ENCODE measurements around the gene CXCL17. TPM values are rescaled to one million over a fixed set of nuclear protein-coding genes. Genes with fewer than 3 reads are reported as not detected.
A peak's percentile ranks its signal among the peaks of the same experiment; 100 is the strongest.
"Not testable (repeated sequence)": the region's sequence is repeated elsewhere in the genome, so short reads cannot be mapped to it uniquely, and the experiment has no call there.

Gene CXCL17
- total RNA-seq, 2 experiments from 2014 or later, result not detected

DNA sequence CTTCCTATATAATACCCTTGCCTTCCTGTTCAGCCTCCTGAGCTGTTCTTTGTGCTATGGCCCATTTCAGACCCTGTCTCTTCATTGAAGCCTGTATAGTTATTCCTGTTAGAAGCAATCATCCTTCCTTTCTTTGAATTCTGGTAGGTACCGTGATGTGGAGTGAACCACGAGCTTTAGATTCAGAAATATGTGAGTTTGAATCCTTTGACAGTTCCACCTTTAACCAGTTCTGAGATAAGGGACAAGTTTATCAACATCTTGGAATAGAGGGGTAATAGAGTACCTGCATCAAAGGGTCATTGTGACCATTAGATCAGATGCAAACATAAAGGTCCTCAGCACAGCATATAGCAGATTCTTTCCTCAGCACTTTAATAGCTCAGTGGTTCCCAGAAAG, 12.3 kb upstream of the CXCL17 start:
- peaks cover 48% of the 10 kb centered on the region for H3K4me1 Mint-ChIP-seq
- H3K27me3 Mint-ChIP-seq, result no peaks in the 10 kb centered on the region
- DNase-seq (no peak), ATAC-seq (ENCODE audit: low read depth) (no peak)
- peaks cover 1% of the 10 kb centered on the region for H3K9me3 Mint-ChIP-seq
- peak overlapping the region; percentile 11 for H3K27ac Mint-ChIP-seq
- no peak overlapping the region for H3K4me3 Mint-ChIP-seq
- POLR2A ChIA-PET, result interaction anchor here (0.5 to 1.2 kb wide), 4 partner anchors 32 to 900 kb away, joined by 3 to 5 read pairs (median 4); partner anchors contain the start of gene CEACAM1
- peaks cover 2% of the 10 kb centered on the region for H3K36me3 Mint-ChIP-seq

DNA sequence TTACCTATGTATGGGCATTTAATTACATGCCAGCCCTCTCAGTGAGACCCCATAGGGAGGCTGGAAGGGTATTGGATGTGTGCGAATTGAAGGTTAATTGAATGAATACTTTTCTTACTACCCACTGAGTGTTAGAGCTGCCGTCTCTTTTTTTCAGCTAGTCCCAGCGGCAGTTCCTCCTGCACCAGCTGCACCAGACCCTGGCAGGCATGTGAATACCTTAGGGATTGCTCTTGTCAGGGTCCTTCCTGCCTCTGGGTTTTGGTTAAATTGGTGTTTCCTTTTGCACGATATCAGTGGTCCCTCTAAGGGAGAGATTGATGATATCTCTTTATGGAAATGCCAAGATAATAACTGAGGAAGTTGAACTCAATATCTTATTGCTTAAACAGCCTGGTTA, 9.8 kb upstream of the CXCL17 start:
- Mint-ChIP-seq H3K36me3 (no peaks in the 10 kb centered on the region), H3K27ac (no peak overlapping the region), H3K4me1 (peaks cover 46% of the 10 kb centered on the region), H3K9me3 (no peaks in the 10 kb centered on the region), H3K27me3 (no peaks in the 10 kb centered on the region), H3K4me3 (peak overlapping the region; percentile 8)
- POLR2A ChIA-PET, result no interaction called here
- DNase-seq (no peak), ATAC-seq (ENCODE audit: low read depth) (no peak)

DNA sequence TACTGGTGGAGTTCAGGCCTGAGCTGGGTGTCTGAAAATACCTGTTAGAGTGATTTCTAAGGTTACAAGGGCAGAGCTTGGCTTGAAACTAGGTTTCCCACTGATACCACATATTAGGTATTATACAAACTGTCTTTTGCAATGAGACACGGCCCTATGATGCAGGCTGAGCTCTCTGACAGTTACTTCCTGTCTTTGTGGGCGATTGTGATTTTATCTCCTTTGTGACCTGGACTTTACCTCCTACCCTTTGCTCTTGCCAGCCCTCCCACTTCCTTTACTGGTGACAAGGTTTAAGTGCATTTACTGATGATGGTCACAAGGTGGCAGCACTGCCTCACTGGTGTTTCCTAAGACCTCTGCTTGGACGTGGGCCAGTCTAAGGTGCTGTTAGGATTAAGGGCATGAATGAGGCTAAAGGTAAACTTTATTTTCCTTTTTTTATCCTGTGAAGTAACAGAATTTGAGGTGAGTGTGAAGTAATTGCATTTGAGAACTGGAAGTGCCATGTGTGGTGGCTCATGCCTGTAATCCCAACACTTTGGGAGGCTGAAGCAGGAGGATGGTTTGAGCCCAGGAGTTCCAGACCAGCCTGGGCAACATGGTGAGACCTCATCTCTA, 7.7 kb upstream of the CXCL17 start:
- POLR2A ChIA-PET, result interaction anchor here (0.9 to 2.5 kb wide), 7 partner anchors 10 to 81 kb away, joined by 3 to 34 read pairs (median 4); partner anchors contain the start of gene CEACAM1
- Mint-ChIP-seq H3K4me1 (peaks cover 39% of the 10 kb centered on the region), H3K9me3 (no peaks in the 10 kb centered on the region), H3K4me3 (no peak overlapping the region), H3K27ac (no peak overlapping the region), H3K36me3 (no peaks in the 10 kb centered on the region), H3K27me3 (no peaks in the 10 kb centered on the region)
- DNase-seq, result peak; percentile 69
- peak; percentile 98 for ATAC-seq (ENCODE audit: low read depth)

DNA sequence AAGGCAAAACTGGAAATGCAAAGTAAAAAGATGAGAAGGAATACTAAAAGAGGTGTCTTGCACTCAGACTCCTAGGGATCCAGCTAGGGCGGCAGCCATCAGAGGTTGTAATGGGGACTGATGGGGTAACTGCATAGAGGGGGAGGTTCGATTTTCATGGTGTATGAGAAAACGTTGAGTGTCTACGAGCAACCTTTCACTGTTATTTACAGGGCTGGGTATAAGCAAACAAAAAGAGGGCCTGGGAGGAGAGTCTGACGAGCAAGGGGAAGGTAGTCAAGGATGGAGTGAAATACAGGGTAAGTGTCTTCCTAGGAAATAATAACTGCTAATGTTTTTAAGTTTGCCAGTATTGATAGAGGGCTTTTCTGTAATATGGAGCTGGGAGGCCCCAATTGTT, 5.6 kb upstream of the CXCL17 start:
- ATAC-seq (ENCODE audit: low read depth); H3K27ac Mint-ChIP-seq; H3K4me3 Mint-ChIP-seq; H3K9me3 Mint-ChIP-seq; POLR2A ChIA-PET; DNase-seq; H3K36me3 Mint-ChIP-seq; H3K27me3 Mint-ChIP-seq: not testable (repeated sequence)
- H3K4me1 Mint-ChIP-seq, result peaks cover 23% of the 10 kb centered on the region

DNA sequence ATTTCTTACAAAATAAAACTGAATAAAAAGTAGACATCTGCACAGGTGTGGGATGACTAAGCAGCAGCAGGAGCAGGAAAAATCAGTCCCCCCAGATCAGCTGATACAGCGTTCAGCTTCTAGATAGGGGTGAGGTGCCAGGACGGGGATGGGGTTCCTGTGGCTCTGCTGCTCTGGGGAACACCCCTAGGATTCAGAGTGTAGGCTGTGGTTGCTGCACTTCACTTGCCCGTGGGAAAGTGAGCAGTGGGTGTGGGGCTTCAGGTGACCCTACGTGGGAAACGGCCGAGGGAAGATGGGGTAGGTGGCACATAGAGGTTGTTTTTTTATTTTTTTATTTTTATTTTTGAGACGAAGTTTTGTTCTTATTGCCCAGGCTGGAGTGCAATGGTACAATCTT, 3.2 kb upstream of the CXCL17 start:
- no peaks in the 10 kb centered on the region for H3K9me3 Mint-ChIP-seq
- POLR2A ChIA-PET, result no interaction called here
- peaks cover 10% of the 10 kb centered on the region for H3K4me1 Mint-ChIP-seq
- no peaks in the 10 kb centered on the region for H3K36me3 Mint-ChIP-seq
- H3K27ac Mint-ChIP-seq, result no peak overlapping the region
- ATAC-seq (ENCODE audit: low read depth) (no peak), DNase-seq (no peak)
- H3K4me3 Mint-ChIP-seq, result no peak overlapping the region
- no peaks in the 10 kb centered on the region for H3K27me3 Mint-ChIP-seq

DNA sequence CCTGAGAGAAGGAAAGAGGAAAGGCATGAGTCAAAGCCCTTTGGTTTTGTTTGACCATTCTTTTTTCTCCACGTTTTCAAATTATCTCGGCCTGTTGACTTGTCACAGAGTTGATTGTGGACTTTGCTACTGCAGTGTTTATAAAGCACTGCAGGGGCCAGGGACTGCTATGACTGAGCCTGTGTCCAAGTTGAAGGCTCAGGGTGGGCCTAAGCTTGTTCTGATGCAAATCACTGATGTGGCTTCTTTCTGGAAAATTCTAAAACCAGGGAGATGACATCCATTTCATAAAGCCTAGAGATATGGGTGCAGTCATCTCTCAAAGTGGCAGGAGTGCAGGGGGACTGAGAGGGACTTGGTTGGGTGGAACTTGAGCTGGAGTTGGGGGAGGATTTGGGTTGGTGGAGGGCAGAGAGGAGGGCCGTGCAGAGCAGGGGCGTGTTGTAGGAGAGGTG, 1.2 kb upstream of the CXCL17 start:
- Mint-ChIP-seq H3K27ac (no peak overlapping the region), H3K4me3 (no peak overlapping the region), H3K9me3 (no peaks in the 10 kb centered on the region), H3K27me3 (no peaks in the 10 kb centered on the region), H3K4me1 (peaks cover 19% of the 10 kb centered on the region), H3K36me3 (no peaks in the 10 kb centered on the region)
- no peak for ATAC-seq (ENCODE audit: low read depth)
- POLR2A ChIA-PET, result no interaction called here
- no peak for DNase-seq

DNA sequence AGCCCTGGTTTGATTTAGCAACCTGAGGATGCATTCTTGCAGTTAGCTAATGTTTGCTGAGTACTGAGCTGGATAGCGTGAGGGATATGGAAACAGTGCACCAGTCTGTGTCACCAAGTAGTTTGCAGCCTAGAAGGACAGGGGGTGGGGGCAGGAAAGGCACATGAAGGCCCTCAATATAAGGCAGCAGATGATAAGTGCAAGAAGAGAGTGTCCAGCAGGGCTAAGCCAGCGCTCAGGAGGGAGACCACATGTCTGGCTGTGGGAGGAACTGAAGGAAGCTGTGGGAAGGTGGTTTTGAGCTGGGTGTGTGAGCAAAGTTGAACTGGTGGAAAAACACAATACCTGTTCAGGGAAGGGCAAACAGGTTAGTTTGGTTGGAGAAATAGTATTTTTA, 1.7 kb downstream of the CXCL17 start:
- H3K27ac Mint-ChIP-seq, result peak overlapping the region; percentile 7
- H3K4me1 Mint-ChIP-seq, result peaks cover 24% of the 10 kb centered on the region
- no peaks in the 10 kb centered on the region for H3K9me3 Mint-ChIP-seq
- DNase-seq (no peak), ATAC-seq (ENCODE audit: low read depth) (peak; percentile 41)
- POLR2A ChIA-PET, result interaction anchor here (0.5 to 2.1 kb wide), 4 partner anchors 9 to 151 kb away, joined by 3 to 12 read pairs (median 6); no protein-coding TSS in a partner anchor
- no peaks in the 10 kb centered on the region for H3K27me3 Mint-ChIP-seq
- no peaks in the 10 kb centered on the region for H3K36me3 Mint-ChIP-seq
- H3K4me3 Mint-ChIP-seq, result peak overlapping the region; percentile 67

DNA sequence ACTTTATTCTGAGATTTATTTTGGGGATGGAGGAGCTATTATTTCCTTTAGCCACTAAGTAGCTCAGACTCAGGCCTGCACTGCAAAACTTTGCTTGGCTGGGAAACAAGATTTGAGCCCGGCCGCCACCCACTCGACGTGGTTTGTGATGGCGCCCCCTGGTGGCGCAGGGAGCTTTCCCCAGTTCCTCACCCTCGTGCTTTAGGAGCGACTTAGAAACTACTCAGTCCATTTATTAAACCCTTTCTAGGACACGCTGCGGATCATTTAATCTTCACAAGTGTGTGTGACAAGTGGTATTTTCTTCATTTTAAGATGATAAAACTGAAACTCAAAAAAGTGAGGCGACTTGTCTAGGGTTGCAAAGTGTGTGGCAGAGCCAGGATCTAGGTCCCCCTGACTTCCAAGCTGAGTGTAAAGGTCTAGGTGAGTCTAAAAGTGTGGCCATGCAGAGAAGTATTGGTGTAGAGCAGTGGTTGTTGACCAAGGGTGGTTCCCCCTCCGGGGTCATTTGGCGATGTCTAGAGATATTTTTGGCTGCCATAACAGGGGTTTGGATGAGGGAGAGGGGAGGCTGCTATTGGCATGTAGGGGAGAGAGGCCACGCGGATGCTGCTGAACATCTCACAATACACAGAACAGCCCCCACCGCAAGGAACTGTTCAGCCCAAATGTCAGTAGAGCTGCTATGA, 2.2 kb downstream of the CXCL17 start:
- peak overlapping the region; percentile 7 for H3K27ac Mint-ChIP-seq

DNA sequence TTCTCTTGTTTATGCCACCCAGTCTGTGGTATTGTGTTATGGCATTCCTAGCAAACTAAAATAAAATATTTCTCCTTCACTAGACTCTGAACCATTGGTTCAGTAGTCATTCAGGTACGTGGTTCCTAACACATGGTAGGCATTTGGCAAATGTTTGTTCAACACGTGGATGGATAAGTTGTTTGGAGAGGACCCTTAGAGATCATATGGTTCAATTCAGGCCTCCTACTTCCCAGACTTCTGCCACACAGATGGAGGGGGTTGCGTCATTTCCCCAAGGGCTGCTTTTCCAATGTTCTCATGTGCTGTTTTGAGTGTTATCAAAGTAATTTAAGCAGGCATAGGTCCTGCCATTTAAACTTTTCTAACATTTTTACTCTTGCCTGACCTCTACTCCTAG, 6.7 kb downstream of the CXCL17 start:
- DNase-seq (no peak), ATAC-seq (ENCODE audit: low read depth) (no peak)
- H3K4me3 Mint-ChIP-seq, result no peak overlapping the region
- H3K27ac Mint-ChIP-seq, result no peak overlapping the region
- no peaks in the 10 kb centered on the region for H3K36me3 Mint-ChIP-seq
- H3K9me3 Mint-ChIP-seq, result no peaks in the 10 kb centered on the region
- POLR2A ChIA-PET, result interaction anchor here (2.3 kb wide), 1 partner anchor 13 kb away, joined by 6 read pairs; no protein-coding TSS in a partner anchor
- H3K27me3 Mint-ChIP-seq, result no peaks in the 10 kb centered on the region
- H3K4me1 Mint-ChIP-seq, result peaks cover 20% of the 10 kb centered on the region

More for the DNA sequence above, 2.2 kb downstream of the CXCL17 start:
- no peaks in the 10 kb centered on the region for H3K36me3 Mint-ChIP-seq
- peak; percentile 57 for ATAC-seq (ENCODE audit: low read depth)
- POLR2A ChIA-PET, result interaction anchor here (0.6 to 2.1 kb wide), 3 partner anchors 10 to 350 kb away, joined by 3 to 12 read pairs (median 6); no protein-coding TSS in a partner anchor
- H3K27me3 Mint-ChIP-seq, result no peaks in the 10 kb centered on the region
- no peaks in the 10 kb centered on the region for H3K9me3 Mint-ChIP-seq
- peaks cover 24% of the 10 kb centered on the region for H3K4me1 Mint-ChIP-seq
- H3K4me3 Mint-ChIP-seq, result peak overlapping the region; percentile 67
- peak; percentile 89 for DNase-seq

DNA sequence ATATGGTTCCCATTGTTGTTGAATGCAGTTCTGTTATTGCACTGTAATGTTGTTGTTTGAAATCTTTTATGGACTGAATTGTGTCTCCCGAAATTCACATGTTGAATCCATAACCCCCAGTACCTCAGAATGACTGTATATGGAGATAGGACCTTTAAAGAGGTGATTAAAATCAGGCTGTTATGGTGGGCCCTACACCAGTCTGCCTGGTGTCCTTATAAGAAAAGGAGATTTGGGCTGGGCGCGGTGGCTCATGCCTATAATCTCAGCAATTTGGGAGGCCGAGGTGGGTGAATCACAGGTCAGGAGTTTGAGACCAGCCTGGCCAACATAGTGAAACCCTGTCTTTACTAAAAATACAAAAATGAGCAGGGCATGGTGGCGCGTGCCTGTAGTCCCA, 7.4 kb downstream of the CXCL17 start:
- Mint-ChIP-seq H3K27me3 (no peaks in the 10 kb centered on the region), H3K4me1 (peaks cover 13% of the 10 kb centered on the region), H3K4me3 (no peak overlapping the region), H3K27ac (no peak overlapping the region), H3K9me3 (no peaks in the 10 kb centered on the region), H3K36me3 (no peaks in the 10 kb centered on the region)
- POLR2A ChIA-PET, result interaction anchor here (0.7 to 2.3 kb wide), 2 partner anchors 12 to 904 kb away, joined by 4 to 6 read pairs; no protein-coding TSS in a partner anchor
- ATAC-seq (ENCODE audit: low read depth), result no peak
- DNase-seq, result no peak

DNA sequence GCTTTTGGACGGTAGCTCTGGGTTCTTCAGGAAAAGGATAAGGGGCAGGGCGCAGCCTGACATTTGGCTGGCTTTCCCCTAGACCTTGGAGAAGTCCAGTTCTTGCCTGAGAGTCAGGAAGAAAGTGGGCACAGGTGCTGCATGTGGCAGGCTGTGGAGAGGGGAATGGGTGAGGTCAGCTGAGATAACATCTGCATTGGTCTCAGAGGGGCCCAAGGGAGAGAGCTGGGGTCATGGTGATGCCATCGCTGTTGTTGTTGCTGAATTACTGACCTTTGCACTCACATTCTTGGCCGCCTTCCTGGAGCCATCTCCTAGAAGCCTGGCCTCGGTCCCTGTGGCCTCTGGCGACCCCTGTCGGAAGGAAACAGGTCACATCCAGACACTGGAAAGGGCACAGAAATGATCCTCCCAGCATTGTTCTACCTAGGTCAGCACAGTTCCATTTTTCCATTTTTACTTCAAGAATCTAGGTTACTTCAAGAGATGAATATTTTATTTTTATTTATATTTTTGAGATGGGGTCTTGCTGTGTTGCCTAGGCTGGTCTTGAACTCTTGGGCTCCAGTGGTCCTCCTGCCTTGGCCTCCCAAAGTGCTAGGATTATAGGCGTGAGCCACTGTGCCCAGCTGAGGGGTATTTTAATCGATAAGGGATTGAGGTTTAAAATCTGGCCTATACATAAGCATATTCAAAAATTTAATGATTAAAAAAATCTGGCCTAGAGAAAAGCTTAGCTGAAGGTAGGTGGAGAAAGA, 9.1 kb downstream of the CXCL17 start:
- DNase-seq, result peak; percentile 65
- no peaks in the 10 kb centered on the region for H3K9me3 Mint-ChIP-seq
- peak overlapping the region; percentile 65 for H3K27ac Mint-ChIP-seq
- H3K36me3 Mint-ChIP-seq, result no peaks in the 10 kb centered on the region
- peak; percentile 75 for ATAC-seq (ENCODE audit: low read depth)
- no peaks in the 10 kb centered on the region for H3K27me3 Mint-ChIP-seq
- POLR2A ChIA-PET, result interaction anchor here (0.6 to 2.3 kb wide), 3 partner anchors 10 to 331 kb away, joined by 3 to 6 read pairs (median 3); no protein-coding TSS in a partner anchor
- H3K4me3 Mint-ChIP-seq, result no peak overlapping the region
- H3K4me1 Mint-ChIP-seq, result peaks cover 9% of the 10 kb centered on the region

DNA sequence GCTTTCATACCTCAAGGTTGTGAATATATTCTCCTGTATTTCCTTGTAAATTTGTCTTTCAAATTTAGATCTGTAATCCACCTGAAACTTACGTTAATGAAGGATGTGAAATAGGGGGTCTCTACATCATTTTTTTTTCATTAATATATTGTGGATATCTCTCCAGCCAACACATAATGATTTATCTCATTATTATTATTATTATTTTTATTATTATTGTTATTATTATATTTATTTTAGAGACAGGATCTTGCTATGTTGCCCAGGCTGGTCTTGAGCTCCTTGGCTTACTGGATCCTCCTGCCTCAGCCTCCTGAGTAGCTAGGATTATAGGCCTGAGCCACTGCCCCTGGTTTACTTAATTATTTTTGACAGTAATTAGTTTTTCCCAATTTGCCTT, 11.3 kb downstream of the CXCL17 start:
- peaks cover 7% of the 10 kb centered on the region for H3K4me1 Mint-ChIP-seq
- no peaks in the 10 kb centered on the region for H3K27me3 Mint-ChIP-seq

DNA sequence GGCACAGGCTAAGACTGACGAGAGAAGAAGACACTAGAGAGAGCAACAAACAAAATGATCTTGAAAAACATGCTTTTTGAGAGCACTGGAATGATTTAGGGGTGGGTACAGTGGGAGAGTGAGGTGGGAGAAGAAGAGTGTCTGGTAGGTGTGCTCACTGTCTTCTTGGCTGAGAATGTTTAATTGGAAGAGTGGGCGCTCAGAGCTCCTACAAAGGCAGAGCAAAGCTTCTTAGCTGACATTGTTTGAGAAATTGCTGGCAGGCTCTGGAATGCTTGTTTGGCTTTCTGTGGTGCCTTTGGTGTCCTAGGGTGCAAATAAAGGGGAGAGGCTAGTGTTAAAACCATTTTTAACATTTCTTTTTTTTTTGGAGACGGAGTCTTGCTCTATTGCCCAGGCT, 14.1 kb downstream of the CXCL17 start:
- no peak for ATAC-seq (ENCODE audit: low read depth)
- H3K9me3 Mint-ChIP-seq, result no peaks in the 10 kb centered on the region
- no peaks in the 10 kb centered on the region for H3K27me3 Mint-ChIP-seq
- H3K27ac Mint-ChIP-seq, result no peak overlapping the region
- H3K36me3 Mint-ChIP-seq, result no peaks in the 10 kb centered on the region
- POLR2A ChIA-PET, result interaction anchor here (0.5 kb wide), 1 partner anchor 11 kb away, joined by 3 read pairs; no protein-coding TSS in a partner anchor
- no peak overlapping the region for H3K4me3 Mint-ChIP-seq
- DNase-seq, result no peak
- H3K4me1 Mint-ChIP-seq, result peaks cover 12% of the 10 kb centered on the region

More for the DNA sequence above, 11.3 kb downstream of the CXCL17 start:
- Mint-ChIP-seq H3K36me3 (no peaks in the 10 kb centered on the region), H3K27ac (no peak overlapping the region), H3K9me3 (no peaks in the 10 kb centered on the region), H3K4me3 (no peak overlapping the region)
- no peak for ATAC-seq (ENCODE audit: low read depth)
- no peak for DNase-seq
- POLR2A ChIA-PET, result no interaction called here

All from activated naive CD8-positive, alpha-beta T cell treated with anti-CD3 and anti-CD28 coated beads, Interleukin-2, amount 10 ng/mL, durations not matched to agents 7 days and 5 days (primary cell).